ENCODE data around the gene ADD1. TPM values are rescaled to one million over a fixed set of nuclear protein-coding genes. Genes with fewer than 3 reads are reported as not detected.

ADD1 gene
- total RNA-seq, 6 experiments from 2014 or later = 276 to 332 (median 321) TPM

GRCh38 chr4:2804449-2804972, 39.1 kb upstream of the ADD1 start:
- no peak overlapping the region for H3K27ac Mint-ChIP-seq
- no peak overlapping the region for H3K4me3 Mint-ChIP-seq
- no peaks in the 10 kb centered on the region for H3K27me3 Mint-ChIP-seq (ENCODE audit: insufficient read depth)
- peaks cover 15% of the 10 kb centered on the region for H3K4me1 Mint-ChIP-seq (ENCODE audit: low read depth)
- H3K36me3 Mint-ChIP-seq (ENCODE audit: low read depth) = no peaks in the 10 kb centered on the region
- no peak for DNase-seq
- no peaks in the 10 kb centered on the region for H3K9me3 Mint-ChIP-seq
- TF ChIP-seq CTCF (IDR thresholded peaks at IDR 0.05) = no peak

GRCh38 chr4:2804973-2805501, 38.6 kb upstream of the ADD1 start:
- Mint-ChIP-seq H3K4me1 (ENCODE audit: low read depth) (peaks cover 15% of the 10 kb centered on the region), H3K36me3 (ENCODE audit: low read depth) (no peaks in the 10 kb centered on the region), H3K9me3 (no peaks in the 10 kb centered on the region), H3K27ac (no peak overlapping the region), H3K27me3 (ENCODE audit: insufficient read depth) (no peaks in the 10 kb centered on the region), H3K4me3 (no peak overlapping the region)
- TF ChIP-seq CTCF (IDR thresholded peaks at IDR 0.05) = no peak
- no peak for DNase-seq

- Mint-ChIP-seq H3K4me1 (ENCODE audit: low read depth) (peaks cover 11% of the 10 kb centered on the region), H3K4me3 (no peak overlapping the region), H3K9me3 (no peaks in the 10 kb centered on the region), H3K27ac (no peak overlapping the region), H3K27me3 (ENCODE audit: insufficient read depth) (no peaks in the 10 kb centered on the region), H3K36me3 (ENCODE audit: low read depth) (no peaks in the 10 kb centered on the region)
- DNase-seq = no peak
- no peak for TF ChIP-seq CTCF (IDR thresholded peaks at IDR 0.05)
Measured at GRCh38 chr4:2805712-2806389, 37.8 kb upstream of the ADD1 start.

GRCh38 chr4:2806390-2807355, 37.0 kb upstream of the ADD1 start:
- Mint-ChIP-seq H3K36me3 (ENCODE audit: low read depth) (no peaks in the 10 kb centered on the region), H3K27me3 (ENCODE audit: insufficient read depth) (no peaks in the 10 kb centered on the region), H3K9me3 (no peaks in the 10 kb centered on the region), H3K27ac (no peak overlapping the region), H3K4me1 (ENCODE audit: low read depth) (peaks cover 6% of the 10 kb centered on the region), H3K4me3 (no peak overlapping the region)
- DNase-seq = no peak
- TF ChIP-seq CTCF (IDR thresholded peaks at IDR 0.05) = no peak

- no peak for TF ChIP-seq CTCF (IDR thresholded peaks at IDR 0.05)
- Mint-ChIP-seq H3K27ac (no peak overlapping the region), H3K36me3 (ENCODE audit: low read depth) (no peaks in the 10 kb centered on the region), H3K9me3 (no peaks in the 10 kb centered on the region), H3K27me3 (ENCODE audit: insufficient read depth) (peaks cover 4% of the 10 kb centered on the region), H3K4me3 (no peak overlapping the region), H3K4me1 (ENCODE audit: low read depth) (peaks cover 9% of the 10 kb centered on the region)
- no peak for DNase-seq
Measured at GRCh38 chr4:2807571-2807970, 36.1 kb upstream of the ADD1 start.

Data from HFFc6 (cell line).